SK-MEL-5 (cell line): ENCODE measurements around the gene PLCXD1. TPM values are rescaled to one million over a fixed set of nuclear protein-coding genes. Genes with fewer than 3 reads are reported as not detected.
"Not testable (repeated sequence)": the region's sequence is repeated elsewhere in the genome, so short reads cannot be mapped to it uniquely, and the experiment has no call there.

ENCODE experiments used
- DNase-seq: peaks from one replicate; pipeline ENCODE4 v3.0.0-alpha.2; 2016; ENCODE audit warnings: low read depth, low spot score
- in situ Hi-C: cut with HindIII; loops from 2 replicates; pipeline ENCODE4 v1.10.0; 2016; ENCODE audit warnings: low sequenced_read_pairs, high pct_unique_total_duplicates, low pct_unique_long_range_greater_than_20kb
- total RNA-seq: library from RNA; depleted of rRNA; stranded (reverse); fragments of >200 nt; shearing (Covaris generic); gene quantifications from 2 replicates; pipeline ENCODE4 v1.2.3, GENCODE V29; 2014

The PLCXD1 gene
- total RNA-seq, 1 experiment from 2014 or later: 5.8 TPM

DNA sequence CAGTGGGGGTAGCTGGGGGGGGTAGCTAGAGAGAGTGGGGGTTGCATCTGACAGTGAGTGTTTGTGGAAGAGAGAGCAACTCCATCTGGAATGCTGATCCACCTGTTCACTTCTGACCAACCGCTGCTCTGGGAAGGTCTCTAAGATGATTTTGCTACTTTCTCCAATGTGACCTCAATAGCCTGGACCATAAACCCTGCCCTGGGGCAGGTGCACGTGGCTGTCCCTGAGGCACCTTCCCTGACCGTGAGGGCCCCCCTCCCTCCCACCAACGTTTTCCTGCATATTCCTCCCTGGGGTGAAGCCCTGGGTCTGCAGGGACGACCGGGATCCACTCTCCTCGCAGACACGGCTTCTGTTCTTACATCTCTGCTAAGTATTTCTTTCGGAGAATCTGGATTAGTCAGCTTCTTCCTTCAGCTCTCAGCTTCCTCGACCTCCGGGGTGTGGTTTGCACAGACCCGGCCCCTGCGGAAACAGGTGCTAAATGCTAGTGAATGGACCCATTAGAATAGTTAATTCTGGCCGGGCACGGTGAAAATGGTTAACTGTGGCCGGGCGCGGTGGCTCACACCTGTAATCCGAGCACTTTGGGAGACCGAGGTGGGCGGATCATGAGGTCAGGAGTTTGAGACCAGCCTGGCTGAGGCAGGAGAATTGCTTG is 21.4 kb upstream of the PLCXD1 start:
- in situ Hi-C loops: no loop called here
- DNase-seq: no peak

DNA sequence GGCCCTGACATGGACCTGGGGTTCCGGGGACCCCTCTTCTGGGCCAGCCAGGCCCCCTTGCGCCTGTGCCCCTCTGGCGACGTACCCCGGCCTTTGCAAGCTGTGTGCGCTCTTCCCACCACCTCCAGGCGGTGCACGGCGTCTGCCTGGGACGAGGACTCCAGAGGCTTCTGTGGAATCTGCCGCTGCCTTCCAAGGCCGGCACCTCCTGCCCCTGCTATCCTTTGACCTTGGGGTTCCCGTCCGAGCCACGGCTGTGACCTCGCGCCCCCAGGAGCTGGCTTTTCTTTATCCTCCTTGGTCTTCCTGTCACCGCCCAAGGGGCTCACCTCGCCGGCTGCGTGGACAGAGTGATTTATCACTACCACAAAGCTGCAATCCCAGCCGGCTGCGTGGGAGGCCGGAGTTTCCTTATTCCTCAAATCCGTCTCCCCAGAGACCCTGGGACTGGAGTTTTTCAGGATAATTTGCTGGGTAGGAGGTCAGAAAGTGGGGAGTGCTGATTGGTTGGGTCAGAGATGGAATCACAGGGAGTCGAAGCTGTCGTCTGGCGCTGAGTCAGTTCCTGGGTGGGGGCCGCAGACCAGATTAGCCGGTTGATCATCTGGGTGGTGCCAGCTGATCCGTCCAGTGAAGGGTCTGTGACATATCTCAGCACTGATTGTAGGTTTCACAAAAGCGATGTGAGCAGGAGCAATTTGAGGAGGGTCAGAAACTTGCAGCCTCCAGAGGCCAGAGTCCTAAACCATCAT is 19.8 kb upstream of the PLCXD1 start:
- in situ Hi-C loops: no loop called here
- DNase-seq: no peak

DNA sequence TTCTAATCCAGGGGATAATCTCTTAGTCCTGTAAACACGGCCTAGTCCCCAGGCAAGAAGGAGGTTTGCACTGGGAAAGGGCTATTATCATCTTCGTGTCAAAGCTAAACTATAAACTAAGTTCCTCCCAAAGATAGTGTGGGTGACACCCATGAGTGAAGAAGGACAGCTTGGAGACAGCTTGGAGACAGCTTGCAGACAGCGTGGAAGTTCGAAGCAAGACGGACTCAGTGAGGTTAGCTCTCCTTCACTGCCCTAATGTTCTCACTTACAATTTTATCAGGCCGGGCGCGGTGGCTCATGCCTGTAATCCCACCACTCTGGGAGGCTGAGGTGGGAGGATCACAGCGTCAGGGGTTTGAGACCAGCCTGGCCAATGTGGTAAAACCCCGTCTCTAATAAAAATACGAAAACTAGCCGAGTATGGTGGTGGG is 19.2 kb upstream of the PLCXD1 start:
- no peak for DNase-seq
- in situ Hi-C loops: no loop called here

DNA sequence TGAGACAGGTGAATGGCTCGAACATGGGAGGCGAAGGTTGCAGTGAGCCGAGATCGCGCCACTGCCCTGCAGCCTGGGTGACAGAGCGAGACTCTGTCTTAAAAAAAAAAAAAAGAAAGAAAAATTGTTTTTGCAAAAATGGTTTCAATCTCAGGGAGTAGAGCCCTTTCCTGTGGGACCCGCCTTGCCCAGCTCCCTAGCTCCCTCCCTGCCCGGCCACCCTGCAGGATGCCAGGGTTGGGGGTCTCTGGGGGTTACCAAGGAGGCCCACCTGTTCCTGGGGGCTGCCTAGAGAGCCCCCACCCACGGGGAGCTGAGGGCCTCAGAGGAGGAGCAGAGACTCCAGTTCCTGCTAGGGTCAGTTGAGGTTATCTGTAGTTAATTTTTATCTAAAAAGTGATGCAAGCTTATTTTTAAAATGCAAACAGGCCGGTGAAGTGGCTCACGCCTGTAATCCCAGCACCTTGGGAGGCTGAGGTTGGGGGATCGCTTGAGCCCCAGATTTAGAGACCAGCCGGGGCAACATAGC is 18.7 kb upstream of the PLCXD1 start:
- in situ Hi-C loops: no loop called here
- no peak for DNase-seq

DNA sequence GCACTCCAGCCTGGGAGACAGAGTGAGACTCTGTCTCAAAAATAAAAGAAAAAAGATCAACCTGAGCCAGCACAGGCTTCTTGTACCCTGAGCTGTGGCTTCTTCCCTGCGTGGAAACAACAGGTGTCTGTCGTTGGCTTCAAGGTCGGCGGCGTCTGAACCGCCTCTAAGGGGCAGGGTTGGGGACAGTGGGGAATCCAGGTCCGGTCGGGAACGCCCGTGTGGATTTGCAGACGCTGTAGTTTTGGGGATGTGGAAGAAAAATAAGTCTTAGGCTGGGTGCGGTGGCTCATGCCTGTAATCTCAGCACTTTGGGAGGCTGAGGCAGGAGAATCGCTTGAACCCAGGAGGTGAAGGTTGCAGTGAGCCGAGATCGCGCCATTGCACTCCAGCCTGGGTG is 17.2 kb upstream of the PLCXD1 start:
- DNase-seq, in situ Hi-C loops: not testable (repeated sequence)

DNA sequence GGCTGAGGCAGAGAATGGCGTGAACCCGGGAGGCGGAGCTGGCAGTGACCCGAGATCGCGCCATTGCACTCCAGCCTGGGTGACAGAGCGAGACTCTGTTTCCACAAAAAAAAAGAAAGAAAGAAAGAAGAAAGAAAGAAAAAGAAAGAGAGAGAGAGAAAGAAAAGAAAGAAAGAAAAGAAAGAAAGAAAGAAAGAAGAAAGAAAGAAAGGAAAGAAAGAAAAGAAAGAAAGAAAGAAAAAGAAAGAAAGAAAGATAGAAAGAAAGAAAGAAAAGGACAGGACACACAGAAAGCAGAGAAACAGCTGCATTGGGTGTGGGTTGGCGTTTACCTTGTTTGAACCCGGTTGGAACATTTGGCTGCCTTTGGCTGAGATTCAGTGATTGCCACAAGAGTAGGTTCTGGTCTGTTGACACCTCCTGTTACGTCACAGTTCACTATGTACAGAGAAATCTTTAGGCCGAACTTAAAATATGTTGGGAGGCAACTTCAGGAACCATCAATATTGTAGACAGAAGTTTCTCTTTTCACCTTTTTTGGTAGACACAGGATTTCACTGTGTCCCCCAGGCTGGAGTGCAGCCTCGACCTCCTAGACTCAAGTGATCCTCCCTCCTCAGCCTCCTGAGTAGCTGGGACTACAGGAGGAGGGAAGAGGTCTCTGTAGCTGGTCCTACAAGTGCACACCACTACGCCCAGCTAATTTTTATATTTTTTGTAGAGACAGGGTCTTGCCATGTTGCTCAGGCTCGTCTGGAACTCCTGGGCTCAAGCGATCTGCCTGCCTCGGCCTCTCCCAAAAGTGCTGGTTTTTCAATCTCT is 16.3 kb upstream of the PLCXD1 start:
- no peak for DNase-seq
- in situ Hi-C loops: no loop called here

DNA sequence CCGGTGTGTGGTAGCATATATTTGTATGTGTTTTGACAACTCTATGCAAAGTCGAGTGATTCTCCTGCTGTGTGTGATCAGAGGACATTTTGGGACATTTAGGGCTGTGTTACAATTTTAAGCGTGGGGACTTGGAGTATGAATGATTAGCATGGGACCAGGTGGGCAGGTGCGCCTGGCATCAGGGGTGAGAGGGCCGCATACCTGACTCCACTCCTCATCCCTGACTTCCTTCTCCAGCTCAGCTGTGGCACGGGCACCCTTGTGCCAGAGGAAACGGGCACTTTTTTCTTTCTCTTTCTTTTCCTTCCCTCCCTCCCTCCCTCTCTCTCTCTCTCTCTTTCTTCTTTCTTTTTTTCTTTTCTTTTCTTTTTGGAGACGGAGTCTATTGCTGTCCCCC is 15.7 kb upstream of the PLCXD1 start:
- no peak for DNase-seq
- in situ Hi-C loops: no loop called here

DNA sequence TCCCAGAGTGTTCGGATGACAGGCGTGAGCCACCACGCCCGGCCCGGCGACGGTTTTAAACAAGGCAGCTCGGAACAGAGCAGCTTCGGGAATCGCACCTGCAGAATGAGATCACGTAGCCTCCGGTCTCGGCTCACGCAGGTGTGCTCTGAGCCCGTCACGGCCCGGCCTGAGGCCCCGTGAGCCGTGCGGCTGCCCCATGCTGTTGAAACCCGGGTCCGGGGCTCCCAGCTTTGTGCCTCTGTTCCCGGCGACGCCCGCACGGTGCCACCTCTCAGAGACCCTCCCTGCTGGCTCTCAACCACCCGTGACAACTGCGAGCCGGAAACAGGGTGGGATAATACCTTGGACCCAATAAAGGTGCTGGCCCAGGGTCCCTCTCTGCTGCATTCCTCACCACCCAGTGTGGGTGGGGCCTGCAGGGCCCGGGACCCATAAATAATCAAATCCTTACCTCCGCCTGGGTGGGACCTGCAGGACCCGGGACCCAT is 13.4 kb upstream of the PLCXD1 start:
- DNase-seq: no peak
- in situ Hi-C loops: no loop called here

DNA sequence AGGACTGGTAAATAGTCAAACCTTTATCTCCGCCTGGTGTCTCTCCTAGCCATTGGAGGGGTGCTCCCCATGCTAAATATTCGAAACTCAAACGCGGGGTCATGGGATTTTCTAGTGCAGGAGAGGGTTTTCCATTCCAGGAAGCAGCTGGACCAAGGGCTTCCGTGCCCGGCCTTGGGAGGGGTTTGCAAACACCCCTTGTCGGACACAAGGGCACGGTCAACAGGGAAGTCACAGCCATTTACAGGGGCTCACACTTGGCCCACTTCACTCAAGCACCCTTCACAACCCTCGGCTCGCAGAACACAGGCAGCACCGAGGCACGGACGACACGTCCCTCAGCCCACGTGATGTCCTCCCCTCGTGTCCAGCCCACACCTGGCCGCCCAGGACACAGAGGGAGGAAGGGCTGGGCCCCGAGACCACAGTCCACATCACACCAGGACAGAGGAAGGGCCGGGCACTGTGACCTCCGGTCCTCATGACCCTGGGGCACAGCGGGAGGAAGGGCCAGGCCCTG is 10.3 kb upstream of the PLCXD1 start:
- no peak for DNase-seq
- in situ Hi-C loops: no loop called here

DNA sequence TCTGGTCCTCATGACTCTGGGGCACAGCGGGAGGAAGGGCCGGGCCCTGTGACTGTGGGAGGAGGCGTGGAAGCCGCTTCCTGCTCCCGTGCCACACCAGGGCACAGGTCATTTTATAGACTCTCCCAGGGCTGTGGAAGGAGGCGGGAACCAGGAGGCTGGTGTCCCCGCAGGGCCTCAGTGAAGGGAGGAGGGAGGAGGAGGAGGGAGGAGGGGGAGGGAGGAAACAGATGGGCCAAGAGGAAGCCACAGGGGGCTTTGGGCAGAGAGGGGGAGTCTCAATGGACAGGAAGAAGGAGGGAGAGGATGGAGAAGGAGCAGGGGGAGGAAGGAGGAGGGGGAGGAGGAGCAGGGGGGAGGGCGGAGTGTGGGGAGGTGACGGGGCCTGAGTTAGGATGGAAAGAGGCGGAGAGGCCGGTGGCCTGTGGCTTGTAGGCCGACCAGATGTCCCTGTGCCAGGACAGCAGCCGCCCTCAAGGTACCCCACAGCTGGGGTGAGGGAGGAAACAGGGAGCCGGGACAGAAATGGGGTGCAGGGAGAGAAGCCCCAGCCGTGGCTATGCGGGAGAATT is 6.2 kb upstream of the PLCXD1 start:
- no peak for DNase-seq

DNA sequence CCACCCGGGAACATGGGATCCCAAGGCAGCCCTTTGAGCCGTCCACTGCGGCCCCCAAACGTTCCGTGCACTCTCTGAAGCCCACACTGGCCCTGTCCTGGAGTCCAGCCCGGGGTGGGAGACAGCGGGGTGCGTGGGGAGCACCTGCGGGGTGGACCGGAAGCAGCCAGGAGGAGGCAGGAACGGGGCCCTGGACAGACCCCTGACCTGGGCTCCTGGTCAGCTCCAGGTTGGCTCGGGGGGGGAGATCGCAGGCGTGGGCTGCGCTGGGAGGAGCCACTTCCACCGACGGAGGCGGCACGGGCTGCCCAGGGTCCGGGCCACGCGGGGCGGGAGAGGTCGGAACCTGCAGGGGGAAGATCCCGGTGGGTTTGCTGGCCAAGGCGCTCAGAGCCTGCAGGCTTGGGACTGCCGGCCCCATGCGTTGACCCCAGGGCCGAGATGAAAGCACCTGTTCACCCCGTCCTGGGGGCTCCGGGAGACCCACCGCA is 5.7 kb upstream of the PLCXD1 start:
- in situ Hi-C loops: no loop called here
- no peak for DNase-seq

More for the DNA sequence above, 6.2 kb upstream of the PLCXD1 start:
- in situ Hi-C loops: no loop called here

DNA sequence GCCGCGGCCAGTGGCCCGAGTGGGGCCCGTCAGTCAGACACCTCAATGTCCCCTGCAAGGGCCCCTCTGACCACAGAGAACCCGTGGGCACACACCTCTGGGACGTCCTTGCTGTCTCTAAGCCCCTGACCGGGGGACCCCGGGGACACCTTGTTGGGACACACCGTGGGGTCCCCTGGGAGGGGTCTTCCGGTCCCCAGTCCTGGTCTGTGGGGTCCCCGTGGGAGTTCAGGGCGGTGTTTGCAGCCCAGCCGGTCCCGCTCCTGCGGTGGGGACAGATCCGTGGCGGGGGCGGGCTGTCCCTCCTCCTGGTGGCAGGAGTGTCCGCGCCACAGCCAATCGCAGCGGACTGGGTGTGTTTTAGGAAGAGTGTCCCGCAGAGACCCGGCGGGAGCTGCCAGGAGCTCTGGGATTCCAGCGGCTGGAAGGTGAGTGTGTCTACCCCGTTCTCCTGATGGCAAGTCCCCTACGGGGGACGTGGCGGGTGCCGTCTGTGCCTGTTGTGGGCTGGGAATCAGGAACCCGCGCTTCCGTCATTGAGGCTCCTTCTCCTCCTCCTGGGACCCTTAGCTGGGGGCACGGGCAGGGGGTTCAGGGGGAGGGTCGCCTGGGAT is 5.1 kb upstream of the PLCXD1 start:
- no peak for DNase-seq
- in situ Hi-C loops: no loop called here

DNA sequence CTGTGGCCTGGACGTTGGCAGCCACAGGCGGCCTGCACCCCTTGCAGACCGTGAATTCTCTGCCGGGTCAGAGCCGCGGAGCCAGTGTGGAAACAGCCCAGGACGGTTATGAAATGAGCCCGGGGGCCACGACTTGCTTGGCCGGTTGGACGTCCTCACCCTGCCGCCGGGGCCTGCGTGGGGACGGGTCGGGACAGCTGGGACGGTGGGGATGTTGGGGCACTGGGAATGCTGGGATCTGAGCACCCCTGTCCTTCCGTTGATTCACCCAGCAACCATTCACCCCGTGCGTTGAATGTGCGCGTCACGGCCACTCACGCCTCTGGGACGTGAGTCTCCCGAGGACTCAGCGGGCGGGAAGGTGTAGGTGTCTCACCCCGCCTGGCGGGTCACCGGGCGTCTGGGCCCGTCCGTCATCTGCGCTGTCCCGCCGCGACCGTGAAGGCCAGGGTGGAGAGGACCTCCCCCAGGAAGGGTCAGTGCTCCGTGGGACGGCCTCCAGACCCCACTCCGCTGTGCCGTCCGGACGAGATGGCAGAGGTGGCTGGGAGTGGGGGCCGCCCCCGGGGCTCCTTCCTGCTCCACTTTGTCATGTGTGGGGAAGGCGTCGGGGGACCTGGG is 4.5 kb upstream of the PLCXD1 start:
- DNase-seq: no peak
- in situ Hi-C loops: no loop called here

DNA sequence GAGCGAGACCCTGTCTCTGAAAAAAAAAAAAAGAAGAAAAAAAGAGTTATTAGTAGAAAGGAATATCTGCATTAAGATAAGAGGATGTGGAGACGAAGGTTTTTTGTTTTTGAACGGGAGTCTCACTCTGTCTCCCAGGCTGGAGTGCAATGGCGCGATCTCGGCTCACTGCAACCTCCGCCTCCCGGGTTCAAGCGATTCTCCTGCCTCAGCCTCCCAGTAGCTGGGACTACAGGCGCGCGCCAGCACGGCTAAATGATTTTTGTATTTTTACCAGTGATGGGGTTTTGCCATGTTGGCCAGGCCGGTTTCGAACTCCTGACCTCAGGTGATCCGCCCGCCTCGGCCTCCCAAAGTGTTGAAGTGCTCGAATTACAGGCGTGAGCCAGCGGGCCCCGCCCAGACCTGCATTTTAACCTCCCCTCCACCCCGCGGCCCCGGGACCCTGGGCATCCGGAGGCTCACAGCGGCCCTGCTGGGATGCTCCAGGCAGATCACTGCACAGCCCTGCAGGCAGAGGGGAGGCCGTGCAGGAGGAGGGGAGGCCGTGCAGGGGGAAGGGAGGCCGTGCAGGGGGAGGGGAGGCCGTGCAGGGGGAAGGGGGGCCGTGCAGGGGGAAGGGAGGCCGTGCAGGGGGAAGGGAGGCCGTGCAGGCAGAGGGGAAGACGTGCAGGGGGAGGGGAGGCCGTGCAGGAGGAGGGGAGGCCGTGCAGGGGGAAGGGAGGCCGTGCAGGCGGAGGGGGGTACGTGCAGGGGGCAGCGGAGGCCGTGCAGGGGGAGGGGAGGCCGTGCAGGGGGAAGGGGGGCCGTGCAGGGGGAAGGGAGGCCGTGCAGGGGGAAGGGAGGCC is 1.2 kb upstream of the PLCXD1 start:
- in situ Hi-C loops, DNase-seq: not testable (repeated sequence)

DNA sequence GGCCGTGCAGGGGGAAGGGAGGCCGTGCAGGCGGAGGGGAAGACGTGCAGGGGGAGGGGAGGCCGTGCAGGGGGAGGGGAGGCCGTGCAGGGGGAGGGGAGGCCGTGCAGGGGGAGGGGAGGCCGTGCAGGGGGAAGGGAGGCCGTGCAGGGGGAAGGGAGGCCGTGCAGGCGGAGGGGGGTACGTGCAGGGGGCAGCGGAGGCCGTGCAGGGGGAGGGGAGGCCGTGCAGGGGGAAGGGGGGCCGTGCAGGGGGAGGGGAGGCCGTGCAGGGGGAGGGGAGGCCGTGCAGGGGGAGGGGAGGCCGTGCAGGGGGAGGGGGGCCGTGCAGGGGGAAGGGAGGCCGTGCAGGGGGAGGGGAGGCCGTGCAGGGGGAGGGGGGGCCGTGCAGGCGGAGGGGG is 459 bp upstream of the PLCXD1 start:
- DNase-seq, in situ Hi-C loops: not testable (repeated sequence)
